Measurements from ENCODE around the gene RIPPLY1.

The RIPPLY1 gene, protein sequence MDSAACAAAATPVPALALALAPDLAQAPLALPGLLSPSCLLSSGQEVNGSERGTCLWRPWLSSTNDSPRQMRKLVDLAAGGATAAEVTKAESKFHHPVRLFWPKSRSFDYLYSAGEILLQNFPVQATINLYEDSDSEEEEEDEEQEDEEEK

DNA sequence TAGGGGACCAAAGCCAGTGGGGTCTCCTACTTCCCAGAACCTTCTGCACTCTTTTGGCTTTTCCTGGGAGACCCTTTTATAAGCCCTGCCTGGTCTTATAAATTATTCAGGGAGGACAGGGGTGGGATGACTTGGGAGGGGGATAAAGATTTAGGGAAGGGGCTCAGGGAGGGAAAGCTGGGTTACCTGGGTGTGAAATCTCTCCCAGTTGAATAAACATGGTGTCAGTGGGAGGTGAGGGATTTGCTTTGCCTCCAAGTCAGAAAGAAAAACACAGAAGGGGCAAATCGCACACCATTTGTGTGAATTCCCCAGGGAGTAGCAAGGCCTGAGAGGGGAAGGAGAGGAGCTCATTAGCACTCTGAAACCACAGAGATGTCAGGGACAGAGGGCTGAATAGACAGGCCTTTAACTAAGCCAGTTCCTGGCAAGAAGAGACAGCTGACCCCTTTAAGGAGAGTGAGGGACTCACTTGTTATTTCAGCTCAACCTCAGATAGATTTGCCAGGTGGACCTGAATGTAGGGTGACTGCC lies at the start of gene RIPPLY1:
TSS of gene RIPPLY1 (minus strand) at position 51 of the 534 bp plus-strand sequence. CDS start 54 bp downstream, outside the sequence.
- DNase-seq = no peak

DNA sequence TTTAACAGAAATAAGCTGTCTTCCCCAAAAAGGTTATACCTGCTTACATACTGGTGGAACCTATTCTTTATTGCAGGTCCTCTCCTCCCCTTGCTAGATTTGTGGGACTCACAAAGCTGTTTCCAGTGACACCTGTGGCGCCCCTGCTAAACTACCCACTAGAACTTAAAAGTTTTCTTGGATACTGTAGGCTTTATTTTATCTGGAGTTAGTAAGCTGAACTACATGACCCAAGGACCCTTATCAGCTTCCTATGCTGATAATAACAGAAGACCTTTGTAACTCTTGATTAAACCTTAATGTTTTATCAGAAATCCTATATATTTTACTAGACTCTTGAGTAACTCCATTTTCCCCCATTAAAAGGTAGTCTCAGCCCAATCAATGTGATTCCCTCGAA lies 49.4 kb upstream of the RIPPLY1 start:
- DNase-seq = no peak

DNA sequence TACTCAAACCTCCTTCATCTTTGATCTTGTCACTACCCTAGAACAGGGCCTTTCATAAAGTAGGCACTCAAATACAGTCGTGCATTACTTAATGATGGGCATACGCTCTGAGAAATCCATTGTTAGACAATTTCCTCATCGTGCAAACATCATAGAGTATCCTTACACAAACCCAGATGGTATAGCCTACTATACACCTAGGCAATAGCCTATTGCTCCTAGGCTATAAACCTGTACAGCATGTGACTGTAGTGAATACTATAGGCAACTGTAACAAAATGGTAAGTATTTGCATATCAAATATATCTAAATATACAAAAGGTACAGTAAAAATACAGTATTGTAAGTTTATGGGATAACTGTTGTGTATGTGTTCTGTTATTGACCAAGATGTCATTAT lies 48.9 kb upstream of the RIPPLY1 start:
- DNase-seq = no peak

DNA sequence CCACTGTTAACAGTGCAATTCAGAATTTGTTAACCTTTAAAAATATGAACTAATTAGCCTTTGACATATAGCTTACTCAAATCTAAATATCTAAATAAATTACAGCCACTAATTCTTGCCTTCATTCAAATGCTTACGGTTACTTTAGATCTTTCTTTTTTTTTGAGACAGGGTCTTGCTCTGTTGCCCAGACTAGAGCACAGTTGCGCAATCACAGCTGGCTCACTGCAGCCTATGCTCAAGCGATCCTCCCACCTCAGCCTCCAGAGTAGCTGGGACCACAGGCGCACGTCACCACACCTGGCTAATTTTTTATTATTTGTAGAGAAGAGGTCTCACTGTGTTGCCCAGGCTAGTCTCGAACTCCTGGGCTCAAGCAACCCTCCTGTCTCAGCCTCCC lies 48.1 kb upstream of the RIPPLY1 start:
- DNase-seq = no peak

DNA sequence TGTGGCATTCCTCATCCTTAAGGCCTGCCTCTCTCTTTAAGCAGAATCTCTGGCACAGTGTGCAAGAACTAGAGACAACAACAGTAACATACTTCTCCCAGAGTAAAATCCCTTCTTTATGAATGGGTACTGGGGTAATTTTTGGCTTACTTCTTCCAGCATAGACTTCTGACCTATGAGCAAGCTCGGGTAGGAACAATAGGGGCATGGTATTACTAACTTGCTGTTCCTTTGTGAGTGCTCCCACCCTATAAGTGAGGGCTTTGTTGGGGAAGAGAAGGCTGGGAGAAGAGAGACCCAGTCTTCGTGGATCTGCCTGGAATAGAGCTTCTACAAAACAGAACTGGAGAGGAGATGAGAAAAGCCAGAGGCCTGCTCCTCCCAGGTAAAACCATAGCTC lies 47.2 kb upstream of the RIPPLY1 start:
- no peak for DNase-seq

DNA sequence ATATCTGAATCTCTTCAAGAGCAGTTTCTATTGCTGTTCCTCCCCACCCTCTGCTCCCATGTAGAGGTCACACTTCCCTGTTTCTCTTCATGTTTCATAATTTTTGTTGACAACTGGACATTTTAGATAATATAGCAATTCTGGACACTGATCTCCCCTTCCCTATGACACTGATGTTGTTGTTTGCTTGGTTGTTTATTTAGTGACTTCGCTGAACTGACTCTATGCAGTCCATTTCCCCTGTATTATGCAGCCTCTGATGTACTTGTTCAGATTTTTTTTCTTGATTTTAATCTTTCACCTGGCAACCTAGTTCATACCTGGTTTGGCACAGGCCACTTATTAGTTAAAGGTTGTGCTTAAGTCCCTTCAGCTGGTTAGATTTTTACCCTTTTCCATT lies 46.2 kb upstream of the RIPPLY1 start:
- DNase-seq = no peak

DNA sequence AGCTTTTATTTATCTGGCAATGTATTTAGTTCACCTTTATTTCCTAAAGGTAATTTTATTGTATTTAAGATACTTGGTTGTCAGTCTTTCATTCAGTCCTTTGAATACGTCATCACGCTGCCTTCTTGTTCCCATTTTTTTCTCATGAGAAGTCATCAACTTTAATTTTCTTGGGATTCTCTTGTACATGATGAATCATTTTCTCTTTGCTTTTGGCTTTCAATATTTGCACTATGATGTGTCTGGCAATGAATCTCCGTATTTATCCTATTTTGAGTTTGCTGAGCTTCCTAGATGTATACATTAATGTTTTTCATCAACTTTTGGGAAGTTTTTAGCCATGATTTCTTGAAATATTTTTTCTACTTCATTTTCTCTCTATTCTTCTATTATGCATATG lies 45.5 kb upstream of the RIPPLY1 start:
- no peak for DNase-seq

DNA sequence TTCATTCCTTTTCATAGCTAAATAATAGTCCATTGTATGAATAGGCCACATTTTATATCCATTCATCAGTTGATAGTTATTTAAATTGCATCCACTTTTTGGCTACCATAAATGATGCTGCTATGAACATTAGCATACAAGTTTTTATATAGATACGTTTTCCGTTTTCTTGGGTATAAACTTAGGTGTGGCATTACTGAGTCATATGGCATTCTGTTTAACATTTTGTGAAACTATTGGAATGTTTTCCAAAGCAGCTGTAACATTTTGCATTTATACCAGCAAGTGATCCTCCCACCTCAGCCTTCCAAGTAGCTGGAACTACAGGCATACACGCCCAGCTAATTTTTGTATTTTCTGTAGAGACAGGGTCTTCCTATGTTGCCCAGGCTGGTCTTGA lies 43.3 kb upstream of the RIPPLY1 start:
- no peak for DNase-seq

DNA sequence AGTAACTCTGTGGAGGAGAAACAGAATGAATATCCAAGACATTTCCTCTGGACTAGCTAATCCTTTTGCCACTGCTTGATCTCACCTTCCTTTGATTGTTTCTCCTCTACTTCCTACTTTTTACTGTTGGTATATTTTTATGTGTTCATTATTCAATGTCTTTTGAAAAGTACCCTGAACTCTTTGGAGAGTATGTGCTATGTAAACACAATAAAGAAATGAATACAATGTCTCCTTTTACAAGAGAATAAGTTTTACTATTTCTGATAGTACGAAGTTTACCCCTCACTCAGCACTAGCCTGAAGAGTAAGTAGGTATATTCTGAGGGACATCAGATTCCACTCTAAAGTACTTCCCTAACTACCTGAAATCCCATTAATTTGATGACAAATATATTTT lies 36.9 kb upstream of the RIPPLY1 start:
- DNase-seq = no peak

DNA sequence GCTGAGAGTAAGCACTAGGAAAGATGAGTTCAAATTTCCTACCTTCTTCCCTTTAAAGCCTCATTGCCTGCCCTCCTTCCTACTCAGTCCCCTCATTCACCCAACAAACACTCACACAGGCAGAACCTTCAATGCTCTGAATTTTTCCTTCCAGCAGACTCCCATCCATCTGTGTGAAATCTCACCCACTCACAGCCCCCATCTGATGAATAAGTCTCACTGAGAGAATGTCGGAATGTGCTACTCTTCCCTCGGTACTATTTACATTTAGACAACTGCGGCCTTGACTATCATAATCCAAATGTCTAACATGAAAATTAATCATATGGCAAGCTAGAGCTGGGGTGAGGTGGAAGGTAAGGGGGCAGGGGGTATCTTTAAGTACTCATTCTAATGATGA lies 36.4 kb upstream of the RIPPLY1 start:
- no peak for DNase-seq

DNA sequence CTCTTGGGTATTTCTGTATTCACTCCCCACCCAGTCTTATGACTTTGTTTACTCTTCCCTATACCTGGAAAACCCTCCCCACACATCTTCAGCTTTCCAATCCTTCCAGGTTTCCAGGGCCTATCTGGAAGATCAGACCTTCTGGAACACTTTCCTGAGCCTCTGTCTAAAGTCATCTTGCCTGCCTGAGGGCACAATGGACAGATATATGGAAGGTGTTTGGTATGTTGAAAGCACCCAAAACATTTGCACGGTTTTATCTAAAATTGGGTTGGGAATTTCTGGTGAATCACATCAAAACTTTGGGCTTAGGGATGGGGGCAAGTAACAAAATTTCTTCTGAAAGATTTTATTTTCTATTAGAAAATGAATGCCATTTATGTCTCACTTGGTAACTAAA lies 33.1 kb upstream of the RIPPLY1 start:
- no peak for DNase-seq

DNA sequence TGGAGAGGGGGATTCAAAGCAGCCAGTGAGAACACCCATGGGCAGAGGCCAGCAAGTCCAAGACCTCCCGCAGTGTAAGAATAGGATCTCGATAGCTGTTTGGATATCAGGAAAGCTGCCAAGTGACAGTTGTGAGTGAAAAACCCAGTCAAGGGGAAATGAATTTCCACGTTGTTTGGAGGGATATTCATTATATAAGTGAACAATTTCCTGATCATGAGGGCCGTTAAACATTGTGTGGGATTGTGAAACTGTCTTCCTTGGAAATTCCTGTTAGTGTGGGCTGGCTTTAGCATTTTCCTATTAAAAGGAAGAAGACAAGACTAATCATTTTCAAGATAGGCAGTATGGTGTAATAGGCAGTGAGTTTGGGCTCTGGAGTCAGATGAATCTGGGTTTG lies 32.0 kb upstream of the RIPPLY1 start:
- no peak for DNase-seq

DNA sequence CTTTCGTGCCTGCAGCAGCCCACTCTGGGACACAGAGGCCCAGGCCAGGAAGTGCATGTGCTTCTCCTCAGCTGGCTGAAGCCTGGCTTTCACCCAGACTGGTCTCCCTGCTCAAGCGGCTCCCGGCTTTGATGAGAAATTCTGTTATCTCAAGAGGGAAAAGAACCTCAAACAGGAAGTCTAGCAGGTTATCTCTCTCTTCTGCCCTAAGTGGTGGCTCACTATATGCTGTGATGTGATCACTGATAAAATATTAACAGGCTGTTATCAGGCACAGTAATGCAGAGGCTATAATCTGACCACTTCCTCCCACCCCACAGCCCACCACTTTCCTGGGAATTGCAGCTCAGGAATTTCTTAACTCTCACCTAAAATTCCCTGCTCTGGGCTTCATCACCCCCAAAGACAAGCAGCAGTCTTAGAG lies 30.4 kb upstream of the RIPPLY1 start:
- DNase-seq = no peak

DNA sequence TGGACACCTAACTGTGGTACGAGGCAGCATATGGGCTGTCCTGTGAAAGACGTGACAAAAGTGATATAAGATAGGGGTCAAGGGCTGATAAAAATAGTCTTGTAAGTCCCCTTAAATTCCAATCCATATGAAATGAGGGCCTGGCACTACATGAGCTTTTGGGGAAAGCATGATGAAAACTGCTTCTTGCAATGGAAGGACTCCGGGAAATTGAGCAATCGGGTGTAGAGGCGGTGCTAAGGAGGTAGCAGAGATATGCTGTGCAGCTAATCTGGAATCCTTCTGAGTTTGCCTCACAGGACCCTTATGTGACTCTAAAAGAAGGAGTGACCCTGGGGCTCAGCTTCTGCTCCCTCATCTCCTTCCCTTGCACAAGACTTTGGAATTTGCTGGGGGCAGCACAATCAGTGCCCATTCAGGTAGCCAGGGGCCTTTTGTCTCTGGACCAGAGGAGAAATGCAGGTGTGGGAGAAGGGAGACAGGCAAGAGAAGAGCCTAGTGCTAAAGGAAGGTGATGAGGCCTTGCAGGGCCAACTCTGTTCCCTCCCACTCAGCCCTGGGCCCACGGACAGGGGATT lies 29.9 kb upstream of the RIPPLY1 start:
- DNase-seq = no peak

DNA sequence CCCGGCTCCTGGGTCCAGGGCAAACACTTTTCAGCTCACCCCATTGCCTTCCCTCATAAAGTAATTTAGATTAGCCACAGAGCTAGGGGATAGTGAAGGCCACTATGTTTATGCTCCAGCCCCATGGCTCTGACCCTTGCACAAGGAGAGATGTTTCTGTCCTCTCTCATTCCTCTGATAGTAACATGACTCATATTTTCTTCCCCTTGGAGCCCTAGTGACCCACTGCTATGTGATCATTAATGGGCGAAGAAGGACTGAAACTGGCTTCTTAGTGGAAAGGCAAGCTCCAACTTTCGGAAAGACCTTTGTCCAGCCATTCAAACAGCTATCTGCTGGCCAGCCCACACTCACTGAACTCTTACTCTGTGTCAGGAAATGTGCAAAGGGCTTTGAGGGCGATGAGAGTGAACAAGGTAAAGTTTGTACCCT lies 29.4 kb upstream of the RIPPLY1 start:
- no peak for DNase-seq

DNA sequence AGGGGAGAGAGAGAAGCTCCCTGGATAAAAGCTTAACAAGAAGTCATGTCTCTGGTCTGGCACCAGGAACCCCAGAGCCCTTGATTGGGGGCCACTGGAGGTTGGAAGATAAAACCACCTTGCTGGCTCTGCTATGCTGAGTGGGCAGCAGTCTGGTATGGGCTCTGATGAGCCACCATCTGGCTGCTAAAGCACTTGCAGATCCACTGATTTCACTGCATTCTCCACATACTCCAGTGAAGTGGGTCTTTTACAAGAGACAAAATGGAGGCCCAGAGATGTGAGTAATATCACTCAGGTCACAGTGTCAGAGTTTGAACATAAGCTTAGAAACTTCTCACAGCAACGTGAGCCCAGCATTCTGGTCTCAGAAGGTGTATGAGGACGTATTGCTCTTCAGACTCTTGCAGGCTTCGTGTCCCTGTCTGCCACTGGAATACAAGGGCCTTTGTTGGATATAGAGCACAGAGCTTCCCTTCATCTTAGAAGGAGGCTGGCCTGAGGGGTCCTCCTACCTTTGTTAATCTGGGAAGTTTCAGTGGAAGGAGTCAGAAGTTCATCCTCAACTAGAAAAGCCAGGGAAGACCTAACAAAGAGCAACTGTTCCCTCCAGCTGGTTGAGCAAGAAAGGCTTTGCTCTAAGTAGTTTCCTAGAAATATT lies 28.8 kb upstream of the RIPPLY1 start:
- DNase-seq = no peak

DNA sequence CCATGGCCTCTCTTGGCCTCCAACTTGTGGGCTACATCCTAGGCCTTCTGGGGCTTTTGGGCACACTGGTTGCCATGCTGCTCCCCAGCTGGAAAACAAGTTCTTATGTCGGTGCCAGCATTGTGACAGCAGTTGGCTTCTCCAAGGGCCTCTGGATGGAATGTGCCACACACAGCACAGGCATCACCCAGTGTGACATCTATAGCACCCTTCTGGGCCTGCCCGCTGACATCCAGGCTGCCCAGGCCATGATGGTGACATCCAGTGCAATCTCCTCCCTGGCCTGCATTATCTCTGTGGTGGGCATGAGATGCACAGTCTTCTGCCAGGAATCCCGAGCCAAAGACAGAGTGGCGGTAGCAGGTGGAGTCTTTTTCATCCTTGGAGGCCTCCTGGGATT lies 25.1 kb upstream of the RIPPLY1 start:
- no peak for DNase-seq

DNA sequence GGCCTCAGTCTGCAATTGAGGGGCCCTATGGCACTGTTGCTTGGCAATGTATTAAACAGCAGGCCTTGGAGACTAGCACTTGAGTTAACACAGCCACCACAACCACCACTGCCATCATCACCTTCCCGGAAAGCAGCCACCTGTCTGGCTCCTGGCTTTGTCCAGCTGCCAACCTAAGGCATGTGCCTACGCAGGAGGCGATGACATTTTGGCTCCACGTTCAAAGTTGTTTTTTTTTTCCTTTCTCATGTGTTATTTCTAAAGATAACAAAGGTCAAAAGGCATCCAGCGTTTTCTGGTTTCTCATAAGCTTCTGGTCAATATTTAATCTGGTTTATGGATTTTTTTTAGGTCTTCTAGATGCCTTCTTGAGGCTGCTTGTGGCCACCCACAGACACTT lies 24.6 kb upstream of the RIPPLY1 start:
- no peak for DNase-seq

DNA sequence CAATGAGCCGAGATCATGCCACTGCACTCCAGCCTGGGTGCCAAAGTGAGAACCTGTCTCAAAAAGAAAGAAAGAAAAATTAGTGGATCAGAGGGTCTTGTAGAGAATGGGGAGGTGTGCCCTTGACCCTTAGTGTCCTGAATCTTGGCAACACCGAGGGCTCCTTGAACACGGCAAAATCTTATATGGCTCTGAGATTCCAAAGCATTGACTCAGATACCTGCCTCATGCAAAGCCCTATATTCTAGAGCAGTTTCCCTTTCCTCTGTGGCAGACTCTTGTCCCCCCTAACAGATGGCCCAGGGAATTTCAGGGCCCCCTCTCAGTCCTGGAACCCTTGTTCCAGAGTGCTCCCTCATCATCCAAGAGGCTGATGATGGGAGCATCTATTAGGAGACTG lies 23.9 kb upstream of the RIPPLY1 start:
- DNase-seq = no peak

DNA sequence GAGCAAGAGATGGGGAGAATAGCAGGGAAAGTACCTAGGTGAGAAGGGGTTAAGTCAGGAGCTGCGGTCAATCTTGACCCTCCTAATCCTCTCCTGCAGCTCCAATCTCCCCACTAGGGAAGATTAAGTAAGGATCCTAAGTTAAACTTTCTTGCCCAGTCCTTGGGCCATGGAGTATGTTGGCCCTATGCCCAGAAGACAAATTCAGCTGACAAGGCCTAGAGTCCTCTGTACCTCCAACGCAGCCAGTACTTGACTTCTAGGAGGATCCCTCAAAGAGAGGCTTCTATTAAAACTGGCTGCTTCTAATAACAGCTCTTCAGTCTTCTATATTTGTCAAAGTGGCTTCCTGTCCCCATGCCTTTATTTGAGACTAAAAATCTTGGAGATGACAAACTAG lies 18.5 kb upstream of the RIPPLY1 start:
- no peak for DNase-seq

DNA sequence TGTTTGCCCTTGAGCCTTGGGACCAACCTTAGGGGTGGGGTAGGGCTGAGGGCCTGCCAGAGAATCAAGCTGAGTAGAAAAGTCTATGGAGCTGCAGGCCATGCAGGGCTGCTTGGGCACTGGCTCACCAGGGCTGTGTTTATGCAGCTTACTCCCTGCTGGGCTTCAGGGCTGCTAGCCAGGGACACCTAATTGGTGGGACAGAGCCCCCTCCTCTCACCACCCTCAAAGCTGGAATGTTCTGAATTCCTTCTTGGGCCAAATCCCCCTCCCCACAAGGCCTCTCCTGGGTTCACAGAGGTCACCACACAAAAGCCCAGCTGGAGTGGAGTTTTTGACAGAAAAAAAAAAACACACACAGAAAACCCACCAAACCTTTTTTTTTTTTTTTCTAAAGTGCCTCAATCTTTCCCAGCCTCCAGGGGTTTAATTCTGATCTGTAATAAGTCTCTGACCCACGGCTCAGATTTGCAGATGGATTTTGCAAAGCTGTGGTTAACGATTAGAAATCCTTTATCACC lies 16.9 kb upstream of the RIPPLY1 start, which contains the start of gene CLDN2:
TSS of gene CLDN2 (plus strand) at position 471 of the 521 bp plus-strand sequence. CDS start 7,827 bp downstream, outside the sequence.
- DNase-seq = no peak

DNA sequence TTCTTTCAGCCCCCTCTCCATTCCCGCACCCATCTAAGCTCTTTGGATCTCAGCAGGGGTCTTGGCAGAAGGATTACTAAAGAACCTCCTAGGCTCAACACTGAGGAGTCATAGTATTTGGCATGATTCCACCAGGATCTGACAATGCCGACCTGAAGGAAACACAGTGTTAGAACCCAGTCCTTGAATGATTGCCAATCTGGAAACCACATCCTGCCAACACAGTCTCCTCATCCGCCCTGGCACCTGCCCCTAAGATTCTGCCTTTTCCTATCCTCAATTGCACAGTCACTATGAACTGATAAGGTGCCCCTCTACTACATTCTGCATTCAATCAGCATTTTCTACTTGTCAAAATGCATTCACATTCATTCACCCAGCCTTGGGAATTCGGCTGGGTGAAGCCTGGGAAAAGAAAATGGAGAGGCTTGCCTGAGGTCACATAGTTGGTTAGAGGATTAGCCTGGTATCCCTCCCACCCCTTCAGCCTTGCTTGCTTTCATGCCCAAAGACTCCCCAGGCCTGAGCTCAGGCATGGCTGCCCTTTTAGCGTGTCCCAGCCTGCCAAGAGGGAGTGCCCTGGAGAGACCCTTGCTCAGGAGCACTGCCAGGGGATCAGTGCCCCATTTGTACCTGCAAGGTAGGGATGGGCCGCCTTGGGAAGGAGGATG lies 14.8 kb upstream of the RIPPLY1 start:
- DNase-seq = no peak

DNA sequence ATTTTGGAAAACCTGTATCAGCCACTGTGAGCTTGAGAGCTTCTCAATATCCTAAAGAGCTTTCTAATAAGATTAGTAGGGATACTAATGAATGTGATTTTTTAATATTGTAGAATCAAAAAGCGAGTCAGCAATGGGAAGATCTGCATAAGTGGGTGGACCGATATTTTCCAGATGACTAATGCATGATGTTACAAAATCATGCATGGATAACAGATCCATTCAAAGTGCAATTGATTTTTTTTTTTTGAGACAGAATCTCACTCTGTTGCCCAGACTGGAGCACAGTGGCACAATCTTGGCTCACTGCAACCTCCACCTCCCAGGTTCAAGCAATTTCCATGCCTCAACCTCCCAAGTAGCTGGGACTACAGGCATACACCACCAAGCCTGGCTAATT lies 9.7 kb upstream of the RIPPLY1 start:
- no peak for DNase-seq

DNA sequence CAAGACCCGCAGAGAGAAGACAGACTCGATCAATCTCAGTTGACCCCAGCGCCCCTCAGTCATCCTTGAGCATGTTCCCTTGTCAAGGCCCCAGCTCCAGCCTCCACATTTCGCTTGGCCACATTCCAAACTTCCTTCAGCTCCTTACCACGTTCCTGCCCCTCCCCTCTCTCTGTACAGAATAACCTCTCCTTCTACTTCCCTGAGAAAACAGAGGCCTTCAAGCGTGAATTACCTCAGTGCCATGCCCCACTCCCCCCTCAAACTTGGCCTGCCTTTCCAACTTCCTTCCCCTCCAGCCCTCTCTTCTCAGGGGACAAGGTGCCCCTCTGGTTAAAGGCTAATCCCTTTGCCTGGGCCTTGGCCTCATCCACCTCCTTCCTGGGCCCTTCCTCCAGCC lies 3.2 kb upstream of the RIPPLY1 start:
- no peak for DNase-seq

All from T1000 (cell line).